NCI-H2029 (cell line): ENCODE data around the gene PFKL.
A peak's percentile ranks its signal among the peaks of the same experiment; 100 is the strongest.
"Not testable (repeated sequence)": the region's sequence is repeated elsewhere in the genome, so short reads cannot be mapped to it uniquely, and the experiment has no call there.

Experiments
- DNase-seq: peaks from one replicate; lab custom pipeline; 2025; lab: John Stamatoyannopoulos, UW

PFKL gene

DNA sequence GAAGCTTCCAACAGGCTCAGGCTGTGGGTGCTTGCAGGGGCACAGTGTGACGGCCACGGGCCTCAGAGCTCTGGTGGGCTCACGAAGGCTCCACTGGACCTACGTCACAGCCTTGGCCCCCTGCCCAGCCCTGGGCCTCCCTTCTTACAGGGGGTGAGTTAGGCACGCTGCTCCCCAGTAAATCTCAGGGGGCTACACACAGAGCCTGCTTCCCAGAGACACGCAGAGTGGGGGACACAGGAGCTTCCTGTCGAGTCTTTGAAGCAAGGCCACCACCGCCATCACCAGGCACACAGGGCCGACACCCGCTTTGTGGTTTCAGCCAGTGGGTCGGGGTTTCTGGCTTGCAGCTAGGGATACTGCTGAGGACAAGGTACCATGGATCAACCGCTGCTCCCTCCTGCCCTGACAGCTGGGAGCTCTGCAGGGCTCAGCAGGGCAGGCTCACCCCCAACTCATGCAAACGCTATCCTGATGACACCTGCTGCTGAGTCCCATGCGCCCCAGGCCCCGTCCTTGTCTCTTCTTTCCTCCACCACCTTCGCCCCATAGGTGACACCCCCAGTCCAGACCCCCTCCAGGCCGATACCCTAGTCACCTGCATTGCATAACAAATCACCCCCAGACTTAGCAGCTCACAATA, 44.8 kb downstream of the PFKL start:
- DNase-seq: no peak

DNA sequence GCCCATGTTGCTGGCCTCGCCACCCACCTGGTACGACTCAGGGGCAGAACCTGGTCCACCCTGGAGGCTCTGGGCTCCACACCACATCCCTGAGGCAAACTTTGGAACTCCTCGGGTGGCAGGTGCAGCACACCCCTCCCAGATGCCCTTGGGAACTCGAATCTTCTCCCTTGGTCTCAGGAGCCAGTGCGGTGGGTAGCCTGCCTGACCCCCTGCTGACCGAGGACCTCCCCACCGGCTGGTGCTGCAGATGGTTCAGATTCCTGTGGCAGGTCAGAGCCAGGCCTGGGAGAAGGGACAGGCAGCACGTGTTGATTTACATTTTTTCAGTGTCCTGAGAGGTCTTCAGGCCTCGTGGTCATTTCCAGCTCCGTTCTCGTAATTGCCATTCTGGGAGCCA, 45.6 kb downstream of the PFKL start:
- no peak for DNase-seq

- DNase-seq: peak; percentile 92
These were observed 48.1 kb downstream of the PFKL start for GRCh38 chr21:44347911-44348451.

DNA sequence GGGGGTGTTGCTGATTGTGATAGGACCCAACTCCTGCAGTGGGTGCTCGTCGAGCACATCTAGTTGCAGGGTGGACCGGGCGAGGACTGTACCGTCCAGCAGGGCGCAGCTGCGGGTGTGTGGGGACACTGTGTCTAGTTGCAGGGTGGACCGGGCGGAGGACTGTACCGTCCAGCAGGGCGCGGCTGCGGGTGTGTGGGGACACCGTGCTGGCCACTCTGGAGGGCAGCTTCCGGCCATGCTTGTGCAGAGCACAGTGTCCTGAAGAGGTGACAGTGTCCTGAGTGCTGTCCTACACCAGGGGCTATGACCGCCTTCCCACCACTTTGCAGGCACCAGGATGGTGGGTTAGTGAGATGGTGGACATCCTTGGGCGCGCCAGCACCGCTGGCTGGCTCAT, 49.0 kb downstream of the PFKL start:
- no peak for DNase-seq

DNA sequence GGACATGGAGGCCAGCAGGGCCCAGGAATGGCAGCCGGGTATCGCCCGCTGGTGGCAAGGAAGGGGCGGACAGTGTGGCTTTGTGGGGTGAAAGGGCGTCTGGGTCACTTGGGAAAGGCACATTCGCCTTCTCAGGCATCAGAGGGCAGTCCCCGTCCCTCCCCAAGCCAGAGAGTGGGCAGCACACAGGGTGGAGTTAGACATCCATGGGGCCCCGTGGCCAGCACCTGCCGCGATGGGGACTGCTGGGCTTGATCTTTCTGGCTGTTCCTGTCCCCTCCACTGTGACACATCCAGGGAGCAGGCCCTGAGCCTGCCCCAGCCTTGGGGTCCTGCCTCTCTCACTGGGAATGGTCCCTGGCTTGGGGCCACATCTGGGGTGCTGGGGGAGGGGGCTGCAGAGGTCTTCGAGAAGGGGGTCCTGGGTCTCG, 49.6 kb downstream of the PFKL start:
- DNase-seq: no peak

- DNase-seq: no peak
These were observed 50.3 kb downstream of the PFKL start for GRCh38 chr21:44349847-44350772.

DNA sequence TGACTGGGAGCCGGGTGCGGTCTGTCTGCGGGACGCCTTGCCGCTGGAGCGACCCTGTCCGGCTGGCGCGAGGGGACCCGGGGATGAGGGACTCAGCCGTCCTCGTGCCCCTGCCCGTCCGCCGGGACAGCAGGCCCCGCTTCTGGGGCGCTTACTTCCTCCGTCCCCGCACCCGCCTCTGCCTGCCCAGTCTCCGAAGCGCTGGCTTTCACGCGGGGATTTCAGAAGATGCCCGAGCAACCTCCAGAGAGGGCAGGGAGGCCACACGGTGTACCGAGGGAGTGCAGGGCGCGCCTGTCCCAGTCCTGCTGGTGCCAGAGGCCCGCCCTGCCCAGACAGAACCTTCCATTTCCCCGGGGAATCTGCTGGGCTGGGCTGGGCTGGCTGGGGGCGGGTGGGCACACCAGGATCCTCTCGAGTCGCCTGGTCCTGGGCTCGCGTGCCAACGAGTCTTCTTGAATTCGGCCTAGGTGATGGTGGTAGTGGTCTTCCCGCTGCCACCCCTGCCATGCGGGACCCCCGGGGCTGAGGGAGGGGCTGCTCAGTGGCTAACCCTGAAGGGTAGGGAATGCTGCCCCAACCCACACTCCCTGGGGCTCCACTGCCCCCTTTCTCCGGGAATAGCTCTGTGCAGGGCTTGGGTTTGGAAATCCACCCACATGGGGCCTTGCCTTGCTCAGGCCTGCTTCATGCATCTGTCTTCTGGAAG, 51.1 kb downstream of the PFKL start:
- no peak for DNase-seq

- no peak for DNase-seq
These were observed 51.8 kb downstream of the PFKL start for GRCh38 chr21:44351535-44352252.

DNA sequence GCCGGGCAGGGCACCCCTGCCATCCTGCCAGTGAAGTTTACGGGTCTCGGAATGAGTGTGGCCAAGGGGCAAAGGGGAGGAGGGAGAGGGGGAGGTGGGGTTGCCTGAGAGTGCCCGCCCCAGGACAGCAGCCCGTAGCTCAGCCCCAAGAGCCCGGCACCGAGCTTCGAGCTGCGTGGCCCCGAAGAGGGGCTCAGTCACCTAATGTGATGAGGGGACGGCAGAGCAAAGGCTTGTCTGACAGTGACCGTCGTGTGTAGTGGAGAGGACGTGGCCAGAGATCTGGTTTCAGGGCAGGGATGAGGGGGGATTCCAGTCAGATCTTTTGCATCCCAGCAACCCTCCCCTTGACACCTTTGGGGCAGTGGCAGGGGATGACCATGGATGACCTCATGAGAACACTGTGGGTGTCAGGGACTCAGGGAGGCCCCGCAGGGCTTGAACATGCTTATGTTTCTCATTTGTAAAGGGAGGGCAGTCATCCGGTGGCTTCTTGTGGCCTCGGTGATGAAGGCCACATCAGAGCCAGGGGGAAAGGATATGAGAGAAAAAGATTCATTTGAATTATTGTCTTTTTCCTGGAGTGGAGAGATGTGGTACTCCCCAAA, 52.5 kb downstream of the PFKL start:
- DNase-seq: no peak

DNA sequence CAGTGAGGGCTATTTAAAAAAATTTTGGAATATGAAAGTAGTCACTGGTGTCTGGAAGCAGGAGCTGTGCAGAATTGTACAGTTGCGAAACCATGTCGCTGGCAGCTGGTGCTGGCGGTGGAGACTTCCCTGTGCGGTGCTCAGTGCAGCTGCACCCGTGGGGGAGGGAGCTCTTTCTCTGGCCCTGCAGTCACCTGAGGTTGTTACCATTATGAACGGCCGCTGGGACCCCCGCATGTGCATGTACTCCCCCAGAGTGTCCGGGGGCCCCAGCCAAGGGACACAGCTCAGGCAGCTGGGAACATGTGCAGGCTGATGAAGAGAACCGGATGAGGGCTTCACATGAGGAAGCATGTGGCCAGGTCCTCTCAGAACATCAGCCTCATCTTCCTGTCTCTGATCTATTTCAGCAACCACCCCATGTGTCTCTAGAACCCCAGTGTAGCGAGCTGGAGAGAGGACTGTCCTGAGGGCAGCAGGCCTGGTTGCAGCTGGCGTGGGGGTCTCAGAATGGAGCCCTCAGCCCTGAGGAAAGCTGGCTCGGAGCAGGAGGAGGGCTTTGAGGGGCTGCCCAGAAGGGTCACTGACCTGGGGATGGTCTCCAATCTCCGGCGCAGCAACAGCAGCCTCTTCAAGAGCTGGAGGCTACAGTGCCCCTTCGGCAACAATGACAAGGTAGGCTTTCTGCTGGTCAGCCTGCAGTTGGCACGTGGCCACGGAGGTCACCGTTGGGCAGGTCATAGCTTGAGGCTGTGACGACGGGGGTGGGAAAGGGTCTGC, 53.5 kb downstream of the PFKL start, which contains the start of gene TRPM2:
TRPM2 (plus strand) TSS at position 431 of the 780 bp plus-strand sequence; CDS start at position 511, 80 bp downstream.
- DNase-seq: no peak

DNA sequence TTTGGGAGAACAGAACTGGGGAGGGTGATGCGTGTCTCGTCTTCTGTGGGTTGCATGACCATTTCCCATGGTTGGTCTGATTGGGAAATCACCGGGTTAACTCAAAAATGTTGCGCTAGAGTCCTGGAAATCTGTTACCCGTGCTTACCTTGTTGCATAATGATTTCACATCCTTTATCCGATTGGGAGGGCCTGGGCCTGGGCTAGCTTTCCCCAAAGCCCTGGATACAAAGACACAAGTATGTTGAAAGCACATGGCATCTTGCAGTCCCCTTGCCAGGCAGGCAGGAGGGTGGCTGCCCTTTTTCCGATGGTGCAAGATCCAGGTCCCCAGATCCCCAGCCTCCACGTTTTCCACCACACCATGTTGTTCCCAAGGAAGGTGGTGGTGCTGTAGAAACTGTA, 54.1 kb downstream of the PFKL start:
- DNase-seq: no peak

DNA sequence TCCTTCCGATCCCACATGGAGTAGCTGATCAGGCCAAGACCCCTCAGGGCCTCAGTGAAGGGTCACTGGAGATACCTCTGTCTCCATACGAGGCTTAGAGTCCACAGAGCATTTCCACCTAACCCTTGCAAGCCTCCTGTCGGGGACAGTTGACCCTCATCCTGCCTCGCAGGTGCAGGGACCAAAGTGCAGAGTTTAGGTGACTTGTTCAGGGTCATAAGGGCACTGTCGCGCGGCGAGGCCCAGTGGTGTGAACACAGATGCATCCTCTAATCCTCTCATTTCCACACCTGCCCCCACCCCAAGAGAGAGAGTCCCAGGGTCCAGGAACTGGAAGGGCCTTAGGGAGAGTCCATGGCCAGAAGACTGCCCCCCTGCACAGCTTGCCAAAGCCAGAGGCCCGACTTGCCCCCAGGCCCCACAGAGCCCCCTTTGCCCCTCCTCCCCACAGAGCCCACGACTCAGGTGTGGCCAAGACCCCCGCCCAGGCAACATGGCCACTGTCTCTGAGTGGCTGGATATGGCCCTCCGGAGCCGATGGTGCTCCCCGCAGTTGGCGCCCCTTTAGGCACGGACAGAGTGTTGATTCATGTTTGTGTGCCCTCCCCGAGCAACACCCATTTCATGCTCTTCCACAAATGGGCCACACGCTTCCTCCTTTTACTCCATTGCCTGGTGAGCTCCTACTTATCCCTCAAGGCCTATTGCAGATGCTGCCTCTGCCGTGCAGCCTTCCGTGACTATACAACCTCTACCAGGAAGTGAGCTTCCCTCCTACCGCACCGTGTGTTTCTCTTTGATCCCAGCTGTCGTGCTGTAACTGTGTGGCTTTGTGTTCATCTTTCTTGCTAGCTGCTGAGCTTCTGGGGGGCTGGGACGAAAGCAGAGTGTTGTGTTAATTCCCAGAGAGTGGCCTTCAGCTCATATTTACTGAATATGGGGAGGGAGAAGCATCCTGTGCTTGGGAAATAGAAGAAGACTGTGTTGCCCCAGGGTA, 55.2 kb downstream of the PFKL start:
- DNase-seq: no peak

GRCh38 chr21:44356160-44356559, 56.3 kb downstream of the PFKL start:
- DNase-seq: no peak

DNA sequence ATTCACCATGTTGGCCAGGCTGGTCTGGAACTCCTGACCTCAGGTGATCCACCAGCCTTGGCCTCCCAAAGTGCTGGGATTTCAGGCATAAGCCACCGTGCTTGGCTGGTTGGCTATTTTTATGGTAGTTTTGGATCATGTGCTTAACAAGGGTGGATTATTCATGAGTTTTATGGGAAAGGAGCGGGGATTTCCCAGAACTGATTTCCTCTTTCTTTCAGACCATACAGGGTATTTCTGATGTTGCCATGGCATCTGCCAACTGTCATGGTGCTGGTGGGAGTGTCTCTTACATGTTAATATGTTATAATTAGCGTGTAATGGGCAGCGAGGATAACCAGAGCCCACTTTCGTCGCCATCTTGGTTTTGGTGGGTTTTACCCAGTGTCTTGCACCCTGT, 56.8 kb downstream of the PFKL start:
- DNase-seq: no peak

GRCh38 chr21:44357064-44357837, 57.4 kb downstream of the PFKL start:
- no peak for DNase-seq

- DNase-seq: no peak
These were observed 59.5 kb downstream of the PFKL start for GRCh38 chr21:44359396-44359795.

DNA sequence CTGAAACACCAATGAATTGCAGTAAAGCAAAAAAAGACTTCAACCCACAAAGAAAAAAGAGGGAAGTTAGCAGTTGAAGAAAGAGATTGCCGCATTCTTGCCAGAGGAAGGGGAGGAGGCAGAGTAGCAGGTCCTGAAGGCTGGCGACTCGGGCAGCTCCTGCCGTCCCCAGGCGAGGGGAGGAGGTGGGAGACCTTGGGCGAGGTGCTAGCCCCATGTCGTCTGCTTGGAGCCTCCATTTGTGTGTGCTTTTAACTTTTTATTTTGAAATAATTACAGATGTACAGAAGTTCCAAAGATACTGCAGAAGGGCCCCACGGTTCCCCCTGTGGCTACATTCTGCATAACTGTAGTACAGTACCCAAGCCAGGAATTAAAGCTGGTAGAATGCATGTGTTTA, 60.3 kb downstream of the PFKL start:
- DNase-seq: no peak

DNA sequence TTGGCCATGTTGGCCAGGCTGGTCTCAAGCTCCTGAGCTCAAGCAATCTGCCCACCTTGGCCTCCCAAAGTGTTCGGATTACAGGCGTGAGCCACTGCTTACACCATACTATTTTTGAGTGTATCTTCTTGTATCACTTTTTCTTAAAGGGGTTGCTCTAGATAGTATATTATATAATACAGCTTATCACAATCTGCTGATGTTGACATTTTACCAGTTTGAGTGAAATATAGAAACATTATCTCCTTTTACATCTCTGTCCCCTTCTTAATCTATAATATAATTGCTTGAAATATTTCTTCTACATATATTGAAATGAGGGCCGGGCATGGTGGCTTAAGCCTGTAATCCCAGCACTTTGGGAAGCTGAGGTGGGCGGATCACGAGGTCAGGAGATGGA, 62.0 kb downstream of the PFKL start:
- DNase-seq: not testable (repeated sequence)
